Activated gamma-delta T cell treated with Interleukin-2 at 50 U/mL for 16 hours (primary cell): ENCODE data around the gene ASXL3.

Experiments
- DNase-seq: peaks from one replicate; pipeline ENCODE4 v3.0.0-alpha.2; 2020

Gene ASXL3

GRCh38 chr18:33577685-33578517, at the start of gene ASXL3:
ASXL3 (plus strand) TSS chr18:33578219; CDS start chr18:33578632, 413 bp downstream.
- no peak for DNase-seq

DNA sequence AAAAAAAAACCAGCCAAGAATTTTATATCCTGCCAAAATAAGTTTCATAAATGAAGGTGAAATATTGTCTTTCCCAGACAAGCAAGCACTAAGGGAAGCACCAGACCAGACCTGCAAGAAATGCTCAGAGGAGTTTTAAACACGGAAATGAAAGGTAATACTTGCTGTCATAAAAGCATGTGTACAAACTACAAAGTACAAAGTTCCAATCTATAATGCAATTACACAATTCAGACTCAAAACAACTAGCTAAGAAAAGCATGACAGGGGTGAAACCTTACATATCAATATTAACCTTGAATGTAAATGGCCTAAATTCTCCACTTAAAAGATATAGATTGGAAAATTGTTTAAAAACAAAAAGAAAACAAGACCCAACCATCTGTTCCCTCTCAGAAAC, 45.0 kb upstream of the ASXL3 start:
- no peak for DNase-seq

- DNase-seq, result no peak
Measured at GRCh38 chr18:33536904-33537303, 41.1 kb upstream of the ASXL3 start.

DNA sequence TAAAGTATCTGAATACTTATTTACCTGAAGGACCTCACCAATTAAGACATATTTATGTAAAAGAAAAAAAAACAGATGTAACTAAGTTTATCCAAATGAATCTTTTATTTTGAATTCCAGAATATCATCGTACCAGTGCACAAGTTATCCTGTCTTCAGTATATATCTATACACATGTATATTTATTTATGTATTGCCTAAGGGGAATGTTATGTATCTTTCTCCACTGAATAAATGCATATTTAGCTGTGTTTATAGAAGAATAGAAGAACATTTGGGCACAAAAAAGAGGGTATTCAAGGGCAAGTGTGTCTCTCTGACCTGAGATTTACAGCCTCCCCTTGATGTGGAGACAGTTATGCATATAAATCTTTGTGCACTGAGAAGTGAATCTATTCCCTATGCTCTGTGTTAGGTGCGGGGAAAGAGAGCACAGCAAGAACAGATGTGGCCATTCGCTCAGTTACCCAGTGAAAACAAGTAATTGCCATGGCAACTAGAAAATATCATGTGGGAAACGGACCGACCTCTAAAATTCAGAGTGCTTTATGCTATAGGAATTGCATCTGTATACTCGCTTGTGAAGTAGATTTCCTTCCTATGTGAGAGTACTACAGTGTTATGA, 39.5 kb upstream of the ASXL3 start:
- no peak for DNase-seq

DNA sequence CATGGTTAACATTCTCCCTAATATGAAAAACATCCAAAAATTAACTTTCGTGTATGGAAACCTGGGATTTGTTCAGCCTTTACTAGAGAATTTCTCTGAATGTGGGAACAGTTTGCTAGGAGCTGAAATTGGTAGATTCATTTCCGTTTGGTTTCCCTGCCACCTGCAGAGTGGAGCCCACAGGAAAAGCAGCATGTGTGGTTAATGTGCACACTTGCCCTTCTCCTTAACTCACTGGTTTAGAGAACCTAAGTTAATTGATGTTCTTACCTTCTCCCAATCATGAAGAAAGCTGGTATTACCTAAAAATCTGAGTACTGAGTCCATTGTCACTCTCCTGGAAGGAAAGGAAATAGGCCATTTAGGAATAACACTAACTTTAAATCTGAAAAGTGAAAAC, 37.6 kb upstream of the ASXL3 start:
- no peak for DNase-seq

DNA sequence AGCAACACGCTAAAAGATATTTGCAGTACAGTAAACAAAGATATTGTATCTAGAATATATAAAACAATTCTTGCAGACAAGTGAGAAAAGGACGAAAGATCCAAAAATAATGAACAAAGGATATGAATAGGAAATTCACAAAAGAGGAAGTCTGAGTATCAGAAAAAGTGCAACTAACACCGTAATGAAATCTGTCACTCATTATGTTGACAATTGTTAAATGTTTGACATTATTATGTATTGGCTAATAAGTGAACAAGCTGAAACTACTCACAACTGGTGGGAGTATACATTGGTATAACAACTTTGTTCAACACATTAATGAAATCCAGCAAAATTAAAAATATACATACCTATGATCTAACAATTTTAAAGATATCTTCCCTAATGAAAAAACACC, 36.7 kb upstream of the ASXL3 start:
- DNase-seq, result no peak

DNA sequence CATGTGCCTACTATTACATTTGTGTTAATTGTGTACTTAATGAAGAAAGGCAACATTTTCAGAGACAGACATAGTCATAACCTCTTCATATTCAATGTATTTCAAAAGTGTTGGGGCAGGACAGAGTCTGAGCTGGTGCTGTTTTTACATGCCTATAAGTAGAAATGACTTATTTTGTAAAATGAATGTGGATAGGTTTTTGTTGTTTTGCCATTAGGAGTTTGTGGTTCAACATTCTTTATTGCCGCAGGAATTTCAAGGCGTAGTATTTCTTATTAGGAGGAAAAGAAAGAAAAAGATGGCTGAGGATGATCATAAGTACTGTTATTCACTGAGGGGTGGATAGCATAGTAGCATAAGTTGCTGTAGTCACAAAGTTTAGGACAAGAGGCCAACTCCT, 21.2 kb upstream of the ASXL3 start:
- DNase-seq, result no peak

GRCh38 chr18:33557706-33558105, 20.3 kb upstream of the ASXL3 start:
- DNase-seq, result no peak

- DNase-seq, result no peak
Measured at GRCh38 chr18:33558529-33558928, 19.5 kb upstream of the ASXL3 start.

DNA sequence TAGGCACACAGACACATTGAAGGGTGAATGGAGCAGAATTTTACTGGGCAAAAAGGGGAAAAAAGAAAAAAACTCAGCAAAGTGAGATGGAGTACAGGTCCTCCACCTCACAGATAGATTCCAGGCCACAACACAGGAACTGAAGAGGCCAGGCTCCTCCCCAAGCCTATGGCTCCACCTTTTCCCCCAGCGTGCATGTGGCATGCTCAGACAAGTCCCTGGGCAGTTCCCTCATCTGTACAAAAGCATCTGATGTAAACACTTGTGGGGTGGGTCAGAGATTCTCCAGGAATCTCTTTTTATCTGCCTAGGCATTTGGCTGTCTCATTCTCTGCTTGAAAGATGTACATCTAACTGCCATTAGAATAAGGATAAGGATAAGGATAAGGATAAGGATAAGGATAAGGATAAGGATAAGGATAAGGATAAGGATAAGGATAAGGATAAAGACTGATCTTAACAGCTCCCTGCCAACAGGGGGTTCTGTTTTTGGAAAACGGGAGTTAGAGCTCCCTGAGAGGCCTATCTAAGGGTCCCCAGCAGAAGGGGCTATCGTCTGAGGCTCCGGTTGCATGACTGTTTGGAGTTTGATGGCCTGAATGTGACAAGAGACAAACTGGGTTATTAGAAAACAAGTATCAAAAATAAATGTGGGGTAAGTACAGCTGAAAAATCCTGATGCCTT, 17.2 kb upstream of the ASXL3 start:
- no peak for DNase-seq

DNA sequence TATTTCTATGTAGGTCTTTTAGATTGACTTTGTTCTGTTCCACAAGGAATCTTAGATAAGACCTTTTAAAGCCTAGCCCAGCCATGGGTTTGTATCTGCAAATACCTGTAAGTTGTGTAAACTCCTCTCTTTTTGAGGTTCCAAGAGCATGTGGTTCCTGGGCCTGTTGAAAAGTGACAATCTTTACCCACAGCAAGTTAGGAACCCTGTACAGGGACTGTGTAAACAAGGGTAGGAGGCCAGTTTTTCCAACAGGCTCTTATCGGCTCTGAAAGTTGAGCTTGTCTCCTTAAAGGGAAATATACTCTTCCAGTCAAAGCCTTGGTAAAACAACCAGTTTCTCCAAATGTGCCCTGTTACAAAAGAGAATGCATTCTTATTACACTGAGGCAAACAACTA, 15.3 kb upstream of the ASXL3 start:
- no peak for DNase-seq

DNA sequence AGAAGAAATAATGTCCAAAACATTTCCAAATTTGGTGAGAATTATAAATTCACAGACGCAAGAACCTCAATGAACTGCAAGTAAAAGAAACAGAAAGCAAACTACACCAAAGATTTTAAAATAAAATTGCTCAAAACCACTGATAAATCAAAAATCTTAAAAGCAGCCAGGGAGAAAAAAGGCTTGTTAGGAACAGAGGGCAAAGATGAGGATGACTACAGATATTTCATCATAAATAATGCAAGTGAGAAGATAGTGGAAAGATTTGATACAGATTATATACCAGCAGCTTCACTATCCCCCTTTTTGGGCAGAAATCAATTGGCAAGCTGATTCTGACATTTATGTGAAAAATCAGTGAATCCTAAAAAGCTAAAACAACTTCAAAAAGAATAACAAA, 10.3 kb upstream of the ASXL3 start:
- DNase-seq, result no peak

DNA sequence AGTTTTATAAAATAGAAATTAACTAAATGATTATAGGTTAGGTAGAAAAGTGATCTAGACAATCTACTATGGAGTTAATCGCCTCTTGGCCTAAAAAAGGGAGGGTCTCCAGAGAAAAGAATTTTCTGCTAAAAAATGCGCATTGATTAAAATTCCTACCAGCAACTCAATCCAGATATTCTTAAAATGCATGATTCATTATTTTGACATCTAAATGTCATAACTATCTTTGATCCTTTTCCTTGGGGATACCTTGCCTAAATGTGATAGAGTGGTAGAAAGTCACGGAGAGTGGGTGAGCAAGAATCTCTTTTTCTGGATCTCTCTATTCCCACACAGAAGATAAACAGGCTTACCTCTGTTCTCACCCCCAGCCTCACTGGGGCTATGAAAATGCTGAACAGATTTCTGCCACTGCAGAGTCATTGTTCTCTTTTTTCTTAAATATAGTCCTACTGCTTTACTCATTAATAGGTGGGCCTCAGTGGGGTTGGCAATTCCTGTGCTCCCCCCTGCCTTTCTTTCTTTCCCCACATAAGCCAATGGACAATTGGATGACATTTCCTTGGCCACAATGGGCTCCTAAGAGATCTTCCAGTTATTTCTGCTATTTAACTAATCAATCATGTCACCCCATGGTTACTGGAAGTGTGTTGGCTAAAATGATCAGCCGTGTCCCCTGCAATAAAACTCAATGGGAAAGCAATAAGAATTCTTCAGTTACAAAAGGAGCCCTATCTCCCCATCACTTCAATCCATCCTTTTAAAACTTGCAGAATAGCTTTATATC, 5.8 kb upstream of the ASXL3 start:
- DNase-seq, result no peak

GRCh38 chr18:33573193-33573592, 4.8 kb upstream of the ASXL3 start:
- DNase-seq, result no peak

- no peak for DNase-seq
Measured at GRCh38 chr18:33575451-33575850, 2.6 kb upstream of the ASXL3 start.

DNA sequence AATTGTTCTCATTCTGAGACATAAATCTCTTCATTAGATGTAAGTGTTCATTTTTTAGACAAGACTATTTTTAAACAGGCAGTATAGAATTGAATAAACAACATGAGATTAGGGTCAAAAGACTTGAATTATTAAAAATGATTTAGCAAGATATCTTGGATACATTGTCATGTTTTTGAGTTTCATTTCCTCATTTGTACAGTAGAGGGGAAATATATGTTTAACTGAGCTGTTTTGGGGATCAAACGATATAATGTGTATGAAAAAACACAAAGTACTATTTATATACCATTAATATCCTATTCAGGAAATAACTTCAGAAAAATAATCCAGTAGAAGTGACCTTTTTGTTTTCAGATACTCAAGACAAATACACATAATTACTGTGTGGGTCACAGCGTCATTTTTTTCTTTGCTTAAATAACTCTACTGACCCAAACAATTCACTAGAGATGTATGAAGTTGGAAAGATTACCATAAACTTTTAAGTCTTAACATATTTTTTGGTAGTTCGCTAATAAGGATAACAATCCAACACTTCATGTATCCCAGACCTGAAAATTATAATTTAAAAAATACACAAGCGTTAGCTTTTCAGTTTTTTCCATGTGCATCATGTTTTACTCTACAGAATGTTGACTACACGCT, 896 bp upstream of the ASXL3 start:
- no peak for DNase-seq

DNA sequence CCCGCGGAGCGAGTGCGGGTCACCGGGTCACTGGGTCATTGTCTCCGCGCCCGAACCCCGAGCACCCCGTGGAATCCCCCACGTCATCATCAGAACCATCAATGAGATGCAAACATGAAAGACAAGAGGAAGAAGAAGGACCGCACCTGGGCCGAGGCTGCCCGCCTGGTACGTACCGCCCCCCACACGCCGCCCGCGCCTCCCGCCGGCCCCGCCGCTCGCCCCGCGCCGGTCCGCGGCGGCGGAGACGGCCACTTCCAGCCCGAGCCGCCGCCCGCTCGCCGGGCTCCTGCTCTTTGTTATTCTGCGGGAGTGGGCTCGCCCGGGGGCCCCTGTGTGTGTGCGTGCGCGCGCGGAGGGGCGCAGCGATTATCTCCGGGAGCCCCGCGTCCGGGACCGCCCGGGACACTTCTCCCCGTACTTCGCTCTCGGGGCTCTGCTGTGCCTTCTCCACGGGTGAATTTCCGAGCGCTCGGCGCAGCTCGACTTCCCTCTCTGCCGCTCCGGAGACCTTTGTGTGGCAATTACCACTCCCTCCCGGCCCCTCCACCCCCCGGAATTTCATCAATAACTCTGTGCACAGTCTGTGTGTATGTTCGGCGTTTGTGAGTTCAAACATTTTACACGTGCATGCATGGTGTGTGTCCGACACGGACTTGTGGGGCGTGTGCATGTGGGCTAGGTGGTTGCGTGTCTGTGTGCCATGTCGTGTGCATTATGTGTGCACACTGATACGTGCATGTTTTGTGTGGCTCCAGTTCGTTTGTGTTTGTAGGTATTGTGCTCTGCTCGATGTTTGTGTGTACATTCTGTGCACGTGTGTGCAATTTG, 714 bp downstream of the ASXL3 start:
- DNase-seq, result no peak

DNA sequence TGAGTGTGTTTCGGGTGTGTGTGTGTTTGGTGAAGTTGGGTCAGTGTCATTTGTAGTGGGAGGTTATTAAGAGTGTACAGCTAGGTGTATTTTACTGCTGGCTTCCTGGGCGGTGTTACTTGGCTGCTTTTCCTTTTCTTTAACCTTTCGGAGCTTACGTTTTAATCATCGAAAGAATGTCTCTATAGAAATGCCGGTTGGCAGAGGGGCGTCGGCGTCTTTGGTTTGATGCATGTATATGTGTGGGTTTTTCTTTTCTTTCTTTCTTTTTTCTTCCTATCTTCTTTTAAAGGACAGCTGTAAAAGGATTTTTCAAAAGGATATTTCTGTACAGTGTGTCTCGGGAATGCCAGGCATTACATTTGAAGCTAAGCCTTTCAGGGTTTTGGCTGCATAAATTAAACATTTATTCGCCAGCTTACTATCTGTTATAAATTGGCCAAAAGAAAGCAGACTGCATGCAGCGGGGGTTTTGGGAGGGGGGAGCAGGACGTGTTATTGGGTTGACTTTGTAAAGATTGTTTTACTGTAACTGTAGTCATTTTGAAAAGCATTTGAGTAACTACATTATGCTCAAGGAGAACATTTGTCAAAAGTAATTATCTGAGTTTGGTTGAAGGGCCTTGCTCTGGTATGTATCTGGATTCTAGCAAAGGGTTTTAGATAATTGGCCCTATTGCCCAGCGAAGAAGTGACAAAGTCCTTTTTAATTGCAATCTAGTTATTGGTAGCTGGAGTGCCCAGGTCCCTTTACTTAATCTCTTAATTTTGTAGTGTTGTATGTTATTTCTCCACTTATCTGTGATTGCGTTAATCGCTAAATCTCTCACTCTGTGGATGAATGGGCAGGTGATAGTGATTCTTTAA, 1.6 kb downstream of the ASXL3 start:
- no peak for DNase-seq

GRCh38 chr18:33580546-33580945, 2.5 kb downstream of the ASXL3 start:
- DNase-seq, result no peak

- DNase-seq, result no peak
Measured at GRCh38 chr18:33581856-33582255, 3.8 kb downstream of the ASXL3 start.

DNA sequence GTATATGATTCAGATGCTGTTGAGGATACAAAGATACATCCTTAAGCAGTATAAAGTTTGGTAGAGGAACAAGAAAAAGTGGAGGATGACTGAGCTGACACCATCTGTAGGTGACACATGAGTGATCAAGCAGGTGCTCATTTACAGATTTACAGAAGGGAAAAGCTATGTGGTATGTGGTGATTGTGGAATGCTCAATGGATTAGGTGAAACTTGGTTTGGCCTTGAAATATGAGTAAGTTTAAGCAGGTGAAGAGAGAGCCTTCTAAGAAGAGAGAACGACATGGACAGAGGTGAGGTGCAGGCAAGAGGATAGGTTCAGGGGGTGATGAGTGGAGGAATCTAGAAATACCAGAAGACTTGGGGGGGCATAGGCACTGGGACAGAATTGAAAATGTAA, 5.9 kb downstream of the ASXL3 start:
- no peak for DNase-seq
